HepG2 (cell line): ENCODE measurements around the gene ZNF430. TPM values are rescaled to one million over a fixed set of nuclear protein-coding genes. Genes with fewer than 3 reads are reported as not detected.
A peak's percentile ranks its signal among the peaks of the same experiment; 100 is the strongest.

Experiments
- IRF2 ChIP-seq: IDR thresholded peaks from 2 replicates; pipeline ENCODE4 v1.6.1; 2018; ENCODE audit warnings: missing genetic modification reagents, missing compliant biosample characterization
- MXD3 ChIP-seq: IDR thresholded peaks from 2 replicates; pipeline ENCODE4 v1.6.1; 2016; ENCODE audit warnings: mild to moderate bottlenecking, missing biosample characterization, missing genetic modification reagents
- NR2F2 ChIP-seq: IDR thresholded peaks from 2 replicates; pipeline ENCODE4 v1.6.1; 2012; ENCODE audit warnings: low read depth, inconsistent platforms, borderline replicate concordance
- RERE ChIP-seq: IDR thresholded peaks from 2 replicates; pipeline ENCODE4 v1.6.1; 2016; ENCODE audit warnings: low read depth, missing genetic modification reagents, missing compliant biosample characterization
- RFX1 ChIP-seq: fragments of 450-650 bp; IDR thresholded peaks from 2 replicates; pipeline ENCODE4 v1.6.1; 2017
- STAG1 ChIP-seq: sonication (generic); formaldehyde crosslinking; IDR thresholded peaks from 2 replicates; pipeline ENCODE4 v1.4.0; 2020; ENCODE audit warnings: missing genetic modification reagents
- TP53 ChIP-seq: sonication (generic); formaldehyde crosslinking; conservative IDR thresholded peaks from 2 replicates; pipeline ENCODE4 v1.4.0; 2020; ENCODE audit warnings: missing genetic modification reagents
- ZFX ChIP-seq: sonication (generic); formaldehyde crosslinking; IDR thresholded peaks from 2 replicates; pipeline ENCODE4 v1.4.0; 2020; ENCODE audit warnings: mild to moderate bottlenecking, low read depth, missing genetic modification reagents, moderate library complexity
- ZIK1 ChIP-seq: sonication (generic); formaldehyde crosslinking; IDR thresholded peaks from 2 replicates; pipeline ENCODE4 v1.5.0; 2020; ENCODE audit warnings: mild to moderate bottlenecking, low read depth, missing genetic modification reagents, borderline replicate concordance
- ZKSCAN1 ChIP-seq: fragments of 150-350 bp; IDR thresholded peaks from 2 replicates; pipeline ENCODE4 v1.6.1; 2014; ENCODE audit warnings: low read length
- ZNF124 ChIP-seq: sonication (generic); formaldehyde crosslinking; IDR thresholded peaks from 2 replicates; pipeline ENCODE4 v1.4.0; 2020; ENCODE audit warnings: missing genetic modification reagents
- ZNF510 ChIP-seq: sonication (generic); formaldehyde crosslinking; IDR thresholded peaks from 2 replicates; pipeline ENCODE4 v1.4.0; 2020; ENCODE audit warnings: low read depth, mild to moderate bottlenecking, missing genetic modification reagents
- ZNF547 ChIP-seq: sonication (generic); formaldehyde crosslinking; IDR thresholded peaks from 2 replicates; pipeline ENCODE4 v1.5.1; 2020; ENCODE audit warnings: mild to moderate bottlenecking, missing genetic modification reagents
- ZNF564 ChIP-seq: sonication (generic); formaldehyde crosslinking; IDR thresholded peaks from 2 replicates; pipeline ENCODE4 v1.8.1; 2023; ENCODE audit warnings: mild to moderate bottlenecking, missing genetic modification reagents
- polyA plus RNA-seq, 8 experiments: library from polyadenylated mRNA; depleted of rRNA in 3 of 8; stranded (reverse) in 7 of 8; unstranded in 1 of 8; fragments of >200 nt; fragmentation: Illumina TruSeq in 4 of 8; extraction: Trizol in 4 of 8; gene quantifications; 2 replicates each; pipeline versions ENCODE4 v1.2.1 to v1.2.3, GENCODE V29; 2011 to 2016; ENCODE audit warnings: low read depth in 4 of 8, missing spikeins in 1 of 8, mixed read lengths in 1 of 8; ENCODE audit not compliant: insufficient read depth in 1 of 8
- total RNA-seq, 5 experiments: library from RNA; depleted of rRNA; stranded (reverse); fragments of >200 nt; fragmentation: Illumina TruSeq; extraction: Trizol; gene quantifications; 2 replicates each; pipeline ENCODE4 v1.2.3, GENCODE V29; 2016; ENCODE audit warnings: low read depth in 1 of 5
- TF ChIP-seq, protein P1 (sequence below): sonication (generic); formaldehyde crosslinking; IDR thresholded peaks from 2 replicates; pipeline ENCODE4 v1.4.0; 2020; ENCODE audit warnings: mild to moderate bottlenecking, missing genetic modification reagents
- TF ChIP-seq, protein P2 (sequence below): sonication (generic); formaldehyde crosslinking; IDR thresholded peaks from 2 replicates; pipeline ENCODE4 v1.5.0; 2020; ENCODE audit warnings: mild to moderate bottlenecking, missing genetic modification reagents

ZNF430 gene
- total and polyA plus RNA-seq, 2 of the 13 experiments (the other 11 are each of a cell fraction or from before 2014, with no cell fraction given): 4.1 to 6.9 TPM

GRCh38 chr19:21020298-21021227 lies at the start of gene ZNF430 (continued):
- no peak for TF ChIP-seq ZKSCAN1
- peak; percentile 23 for TF ChIP-seq MXD3 (CRISPR knock-in tag)
- TF ChIP-seq ZFX (CRISPR knock-in tag): peak; percentile 93
- TF ChIP-seq ZNF510 (CRISPR knock-in tag): no peak
- TF ChIP-seq TP53 (CRISPR knock-in tag): no peak
- TF ChIP-seq NR2F2: peak; percentile 44; the same call in 1 of the 2 replicates
- TF ChIP-seq RERE: no peak
- TF ChIP-seq RFX1: no peak
- no peak for TF ChIP-seq STAG1 (CRISPR knock-in tag)
- no peak for TF ChIP-seq ZNF564
- TF ChIP-seq, protein P1, sequence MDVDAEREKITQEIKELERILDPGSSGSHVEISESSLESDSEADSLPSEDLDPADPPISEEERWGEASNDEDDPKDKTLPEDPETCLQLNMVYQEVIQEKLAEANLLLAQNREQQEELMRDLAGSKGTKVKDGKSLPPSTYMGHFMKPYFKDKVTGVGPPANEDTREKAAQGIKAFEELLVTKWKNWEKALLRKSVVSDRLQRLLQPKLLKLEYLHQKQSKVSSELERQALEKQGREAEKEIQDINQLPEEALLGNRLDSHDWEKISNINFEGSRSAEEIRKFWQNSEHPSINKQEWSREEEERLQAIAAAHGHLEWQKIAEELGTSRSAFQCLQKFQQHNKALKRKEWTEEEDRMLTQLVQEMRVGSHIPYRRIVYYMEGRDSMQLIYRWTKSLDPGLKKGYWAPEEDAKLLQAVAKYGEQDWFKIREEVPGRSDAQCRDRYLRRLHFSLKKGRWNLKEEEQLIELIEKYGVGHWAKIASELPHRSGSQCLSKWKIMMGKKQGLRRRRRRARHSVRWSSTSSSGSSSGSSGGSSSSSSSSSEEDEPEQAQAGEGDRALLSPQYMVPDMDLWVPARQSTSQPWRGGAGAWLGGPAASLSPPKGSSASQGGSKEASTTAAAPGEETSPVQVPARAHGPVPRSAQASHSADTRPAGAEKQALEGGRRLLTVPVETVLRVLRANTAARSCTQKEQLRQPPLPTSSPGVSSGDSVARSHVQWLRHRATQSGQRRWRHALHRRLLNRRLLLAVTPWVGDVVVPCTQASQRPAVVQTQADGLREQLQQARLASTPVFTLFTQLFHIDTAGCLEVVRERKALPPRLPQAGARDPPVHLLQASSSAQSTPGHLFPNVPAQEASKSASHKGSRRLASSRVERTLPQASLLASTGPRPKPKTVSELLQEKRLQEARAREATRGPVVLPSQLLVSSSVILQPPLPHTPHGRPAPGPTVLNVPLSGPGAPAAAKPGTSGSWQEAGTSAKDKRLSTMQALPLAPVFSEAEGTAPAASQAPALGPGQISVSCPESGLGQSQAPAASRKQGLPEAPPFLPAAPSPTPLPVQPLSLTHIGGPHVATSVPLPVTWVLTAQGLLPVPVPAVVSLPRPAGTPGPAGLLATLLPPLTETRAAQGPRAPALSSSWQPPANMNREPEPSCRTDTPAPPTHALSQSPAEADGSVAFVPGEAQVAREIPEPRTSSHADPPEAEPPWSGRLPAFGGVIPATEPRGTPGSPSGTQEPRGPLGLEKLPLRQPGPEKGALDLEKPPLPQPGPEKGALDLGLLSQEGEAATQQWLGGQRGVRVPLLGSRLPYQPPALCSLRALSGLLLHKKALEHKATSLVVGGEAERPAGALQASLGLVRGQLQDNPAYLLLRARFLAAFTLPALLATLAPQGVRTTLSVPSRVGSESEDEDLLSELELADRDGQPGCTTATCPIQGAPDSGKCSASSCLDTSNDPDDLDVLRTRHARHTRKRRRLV (CRISPR knock-in tag): peak; percentile 67; the same call in 1 of the 2 replicates
- 0 out of 2 replicates have a peak, but pooled peaks have one; percentile 18 for TF ChIP-seq IRF2 (CRISPR knock-in tag)
- no peak for TF ChIP-seq ZNF547 (CRISPR knock-in tag)
- TF ChIP-seq, protein P2, sequence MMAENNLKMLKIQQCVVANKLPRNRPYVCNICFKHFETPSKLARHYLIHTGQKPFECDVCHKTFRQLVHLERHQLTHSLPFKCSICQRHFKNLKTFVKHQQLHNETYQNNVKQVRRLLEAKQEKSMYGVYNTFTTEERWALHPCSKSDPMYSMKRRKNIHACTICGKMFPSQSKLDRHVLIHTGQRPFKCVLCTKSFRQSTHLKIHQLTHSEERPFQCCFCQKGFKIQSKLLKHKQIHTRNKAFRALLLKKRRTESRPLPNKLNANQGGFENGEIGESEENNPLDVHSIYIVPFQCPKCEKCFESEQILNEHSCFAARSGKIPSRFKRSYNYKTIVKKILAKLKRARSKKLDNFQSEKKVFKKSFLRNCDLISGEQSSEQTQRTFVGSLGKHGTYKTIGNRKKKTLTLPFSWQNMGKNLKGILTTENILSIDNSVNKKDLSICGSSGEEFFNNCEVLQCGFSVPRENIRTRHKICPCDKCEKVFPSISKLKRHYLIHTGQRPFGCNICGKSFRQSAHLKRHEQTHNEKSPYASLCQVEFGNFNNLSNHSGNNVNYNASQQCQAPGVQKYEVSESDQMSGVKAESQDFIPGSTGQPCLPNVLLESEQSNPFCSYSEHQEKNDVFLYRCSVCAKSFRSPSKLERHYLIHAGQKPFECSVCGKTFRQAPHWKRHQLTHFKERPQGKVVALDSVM (CRISPR knock-in tag): peak; percentile 71; the same call in 1 of the 2 replicates
- TF ChIP-seq ZIK1 (CRISPR knock-in tag): no peak
- TF ChIP-seq ZNF124 (CRISPR knock-in tag): no peak
